OCI-LY3 (cell line): Measurements from ENCODE around the gene PRCC.

Experiments used
- H2AFZ ChIP-seq: fragments of 200-600, 300-600 bp; shearing (Covaris generic); 2 replicates; pipeline ENCODE4 v1.6.0; 2014; ENCODE audit warnings: antibody characterized with exemption, low read depth, low read length
- H3K27ac ChIP-seq: fragments of 200-600, 300-600 bp; sonication (generic); 2 replicates; pipeline ENCODE4 v1.5.1; 2014; ENCODE audit warnings: mild to moderate bottlenecking, low read length, moderate library complexity, mixed read lengths
- H3K27me3 ChIP-seq: fragments of 200-600, 300-600 bp; sonication (generic); 2 replicates; pipeline ENCODE4 v1.6.1; 2014; ENCODE audit warnings: low read depth, low read length, mixed read lengths
- H3K36me3 ChIP-seq: fragments of 200-600, 300-600 bp; sonication (generic); replicated peaks from 2 replicates; pipeline ENCODE3; 2014; ENCODE audit warnings: low read depth, low read length, mixed read lengths
- H3K4me1 ChIP-seq: fragments of 300-600, 200-600 bp; sonication (generic); 2 replicates; pipeline ENCODE4 v1.6.1; 2014; ENCODE audit warnings: low read length, mixed read lengths
- H3K4me2 ChIP-seq: fragments of 200-600, 300-600 bp; sonication (generic); 2 replicates; pipeline ENCODE4 v1.6.1; 2014; ENCODE audit warnings: low read length, mixed read lengths
- H3K4me3 ChIP-seq: fragments of 300-600, 200-600 bp; sonication (generic); 2 replicates; pipeline ENCODE4 v1.5.1; 2014; ENCODE audit warnings: antibody characterized with exemption, mild to moderate bottlenecking, low read length, moderate library complexity
- H3K79me2 ChIP-seq: fragments of 300-600, 200-600 bp; shearing (Covaris generic); 2 replicates; pipeline ENCODE4 v1.6.1; 2014; ENCODE audit warnings: mild to moderate bottlenecking, low read length, mixed read lengths
- H3K9ac ChIP-seq: fragments of 300-600, 200-600 bp; shearing (Covaris generic); 2 replicates; pipeline ENCODE4 v1.6.0; 2014; ENCODE audit warnings: mild to moderate bottlenecking, low read length, moderate library complexity
- H3K9me3 ChIP-seq: fragments of 200-600, 300-600 bp; shearing (Covaris generic); 2 replicates; pipeline ENCODE4 v1.6.1; 2014; ENCODE audit warnings: low read length, mixed read lengths; ENCODE audit not compliant: insufficient read depth
- H4K20me1 ChIP-seq: fragments of 200-600, 300-600 bp; sonication (generic); 2 replicates; pipeline ENCODE4 v1.6.1; 2016; ENCODE audit warnings: low read length, mixed read lengths; ENCODE audit not compliant: insufficient read depth
- CTCF ChIP-seq: fragments of 200-600, 300-600 bp; sonication (generic); IDR thresholded peaks from 2 replicates; pipeline ENCODE4 v1.5.1; 2014; ENCODE audit warnings: antibody characterized with exemption, low read length, low read depth
- EZH2phosphoT487 ChIP-seq: fragments of 200-600 bp; shearing (Covaris generic); IDR thresholded peaks from 2 replicates; pipeline ENCODE4 v1.6.1; 2018; ENCODE audit warnings: antibody characterized with exemption, mixed run types, low read depth

Gene PRCC

GRCh38 chr1:156740237-156740740 lies 27.0 kb upstream of the PRCC start:
- Histone ChIP-seq H3K9ac (peak overlapping the region; percentile 73), H3K27ac (peak overlapping the region; percentile 81), H3K4me1 (peaks cover 15% of the 10 kb centered on the region), H3K79me2 (peaks cover 35% of the 10 kb centered on the region), H2AFZ (0 out of 2 replicates have a peak overlapping the region, but pooled peaks have one; percentile 5), H3K9me3 (no peaks in the 10 kb centered on the region), H3K27me3 (no peaks in the 10 kb centered on the region), H3K36me3 (peaks cover 50% of the 10 kb centered on the region), H4K20me1 (0 out of 2 replicates have a peak, but pooled peaks cover under 1% of the 10 kb centered on the region), H3K4me2 (peak overlapping the region; percentile 75), H3K4me3 (peak overlapping the region; percentile 83)
- no peak for TF ChIP-seq CTCF
- no peak for TF ChIP-seq EZH2phosphoT487

GRCh38 chr1:156740741-156741480 lies 26.4 kb upstream of the PRCC start, which contains the start of gene MRPL24:
MRPL24 (minus strand) TSS chr1:156741088; CDS start chr1:156738704, 2,384 bp downstream.
- Histone ChIP-seq H3K4me2 (peak within 1 kb of the TSS; percentile 75), H3K4me3 (peak within 1 kb of the TSS; percentile 83), H3K79me2 (peaks cover 42% of the 10 kb centered on the region), H3K9ac (peak within 1 kb of the TSS; percentile 73), H3K27ac (peak within 1 kb of the TSS; percentile 81), H3K27me3 (no peaks in the 10 kb centered on the region), H3K36me3 (peaks cover 53% of the 10 kb centered on the region), H2AFZ (0 out of 2 replicates have a peak within 1 kb of the TSS, but pooled peaks have one; percentile 5), H3K4me1 (peaks cover 16% of the 10 kb centered on the region), H3K9me3 (no peaks in the 10 kb centered on the region), H4K20me1 (peaks cover 7% of the 10 kb centered on the region)
- TF ChIP-seq CTCF = no peak

GRCh38 chr1:156741481-156741983 lies 25.8 kb upstream of the PRCC start:
- H3K27ac ChIP-seq = peak overlapping the region; percentile 81
- H3K9ac ChIP-seq = peak overlapping the region; percentile 49
- peaks cover 51% of the 10 kb centered on the region for H3K36me3 ChIP-seq
- H3K4me1 ChIP-seq = peaks cover 21% of the 10 kb centered on the region
- no peak for TF ChIP-seq CTCF
- TF ChIP-seq EZH2phosphoT487 = no peak
- peak overlapping the region; percentile 75 for H3K4me2 ChIP-seq
- H4K20me1 ChIP-seq = peaks cover 13% of the 10 kb centered on the region
- H3K79me2 ChIP-seq = peaks cover 48% of the 10 kb centered on the region
- H3K4me3 ChIP-seq = peak overlapping the region; percentile 83
- H3K9me3 ChIP-seq = no peaks in the 10 kb centered on the region
- no peak overlapping the region for H2AFZ ChIP-seq
- no peaks in the 10 kb centered on the region for H3K27me3 ChIP-seq

GRCh38 chr1:156742017-156742416 lies 25.3 kb upstream of the PRCC start:
- Histone ChIP-seq H3K27ac (peak overlapping the region; percentile 81), H3K9me3 (no peaks in the 10 kb centered on the region), H2AFZ (no peak overlapping the region), H3K4me1 (peaks cover 26% of the 10 kb centered on the region), H3K36me3 (peaks cover 49% of the 10 kb centered on the region), H3K4me3 (peak overlapping the region; percentile 83; the same call in 1 of the 2 replicates), H3K79me2 (peaks cover 53% of the 10 kb centered on the region), H3K27me3 (no peaks in the 10 kb centered on the region), H3K9ac (no peak overlapping the region), H4K20me1 (peaks cover 16% of the 10 kb centered on the region), H3K4me2 (peak overlapping the region; percentile 75)
- TF ChIP-seq EZH2phosphoT487 (no peak), CTCF (no peak)
